Hepatocyte (in vitro differentiated cells): ENCODE measurements around the gene PROCR. TPM values are rescaled to one million over a fixed set of nuclear protein-coding genes. Genes with fewer than 3 reads are reported as not detected.
"Not testable (repeated sequence)": the region's sequence is repeated elsewhere in the genome, so short reads cannot be mapped to it uniquely, and the experiment has no call there.

Experiments used
- DNase-seq: peaks from one replicate; pipeline ENCODE4 v3.0.0-alpha.2; 2016; ENCODE audit warnings: low spot score
- H2AFZ ChIP-seq: fragments of 200-600 bp; sonication (generic); 2 replicates; pipeline ENCODE4 v1.6.0; 2016; ENCODE audit warnings: antibody characterized with exemption, mild to moderate bottlenecking
- H3K27ac ChIP-seq: fragments of 200-600 bp; sonication (generic); 2 replicates; pipeline ENCODE4 v1.5.1; 2016; ENCODE audit warnings: mild to moderate bottlenecking
- H3K27me3 ChIP-seq: fragments of 200-600 bp; sonication (generic); 2 replicates; pipeline ENCODE4 v1.6.1; 2016
- H3K36me3 ChIP-seq: fragments of 200-600 bp; sonication (generic); replicated peaks from 2 replicates; pipeline ENCODE4 v1.5.1; 2016; ENCODE audit warnings: low read depth; ENCODE audit not compliant: insufficient read depth
- H3K4me1 ChIP-seq: fragments of 200-600 bp; sonication (generic); 2 replicates; pipeline ENCODE4 v1.5.1; 2016; ENCODE audit warnings: mild to moderate bottlenecking, moderate library complexity; ENCODE audit not compliant: insufficient read depth
- H3K4me2 ChIP-seq: fragments of 200-600 bp; sonication (generic); 2 replicates; pipeline ENCODE4 v1.6.0; 2016
- H3K4me3 ChIP-seq: fragments of 200-600 bp; sonication (generic); 2 replicates; pipeline ENCODE4 v1.5.1; 2016; ENCODE audit warnings: mild to moderate bottlenecking
- H3K79me2 ChIP-seq: fragments of 200-600 bp; sonication (generic); 2 replicates; pipeline ENCODE4 v1.6.0; 2017; ENCODE audit warnings: mild to moderate bottlenecking
- H3K9me2 ChIP-seq: fragments of 200-600 bp; sonication (generic); replicated peaks from 2 replicates; pipeline ENCODE4 v1.6.0; 2017; ENCODE audit warnings: mild to moderate bottlenecking; ENCODE audit not compliant: insufficient read depth
- H3K9me3 ChIP-seq: fragments of 200-600 bp; sonication (generic); 2 replicates; pipeline ENCODE4 v1.5.1; 2016; ENCODE audit warnings: low read depth, mild to moderate bottlenecking
- H4K20me1 ChIP-seq: fragments of 200-600 bp; sonication (generic); 2 replicates; pipeline ENCODE4 v1.6.0; 2016; ENCODE audit warnings: mild to moderate bottlenecking; ENCODE audit not compliant: insufficient read depth, poor library complexity, severe bottlenecking
- CTCF ChIP-seq: fragments of 200-600 bp; sonication (generic); IDR thresholded peaks from 2 replicates; pipeline ENCODE4 v1.5.1; 2016; ENCODE audit warnings: antibody characterized with exemption, mild to moderate bottlenecking; ENCODE audit not compliant: poor library complexity
- EZH2 ChIP-seq: fragments of 200-600 bp; sonication (generic); IDR thresholded peaks from 2 replicates; pipeline ENCODE4 v1.6.1; 2016; ENCODE audit warnings: antibody characterized with exemption, mild to moderate bottlenecking, borderline replicate concordance
- EZH2phosphoT487 ChIP-seq: fragments of 200-600 bp; sonication (generic); IDR thresholded peaks from one replicate; pipeline ENCODE4 v1.6.1; 2018; ENCODE audit warnings: antibody characterized with exemption, mild to moderate bottlenecking, low read depth, moderate library complexity; ENCODE audit not compliant: unreplicated experiment, severe bottlenecking
- WGBS: methylation state at CpG from one replicate; pipeline ENCODE4 v1.1.6; 2016; ENCODE audit warnings: low lambda C conversion rate; ENCODE audit errors: missing lambda C conversion rate; 5-methylcytosine and 5-hydroxymethylcytosine counted together
- polyA plus RNA-seq: library from polyadenylated mRNA; unstranded; fragments of >200 nt; fragmentation: Nextera tagmentation; extraction: Ambion mirVana; gene quantifications from 2 replicates; pipeline ENCODE4 v1.2.1, GENCODE V29; 2016
- total RNA-seq: library from RNA; depleted of rRNA; stranded (reverse); fragments of >200 nt; gene quantifications from 2 replicates; pipeline ENCODE4 v1.2.3, GENCODE V29; 2014

Gene PROCR
- total and polyA plus RNA-seq, 2 experiments from 2014 or later, result 7.7 to 14.1 TPM

- peaks cover 4% of the 10 kb centered on the region for H3K9me3 ChIP-seq
- no peak overlapping the region for H3K4me2 ChIP-seq
- H4K20me1 ChIP-seq, result no peaks in the 10 kb centered on the region
- DNase-seq, result no peak
- H3K4me1 ChIP-seq, result peaks cover 18% of the 10 kb centered on the region
- no peak for TF ChIP-seq EZH2
- no peak for TF ChIP-seq CTCF
- no peak overlapping the region for H3K27ac ChIP-seq
- no peaks in the 10 kb centered on the region for H3K9me2 ChIP-seq
- no peak overlapping the region for H2AFZ ChIP-seq
- no peaks in the 10 kb centered on the region for H3K36me3 ChIP-seq
- no peaks in the 10 kb centered on the region for H3K79me2 ChIP-seq
- H3K4me3 ChIP-seq, result no peak overlapping the region
- H3K27me3 ChIP-seq, result no peaks in the 10 kb centered on the region
- WGBS, result 96% methylated on average over 6 of the region's 6 CpGs
Observed at GRCh38 chr20:35190556-35190955, 18.7 kb downstream of the PROCR start.

- Histone ChIP-seq H3K4me3 (no peak overlapping the region), H3K27me3 (no peaks in the 10 kb centered on the region), H3K9me3 (peaks cover 5% of the 10 kb centered on the region), H3K36me3 (no peaks in the 10 kb centered on the region), H3K79me2 (no peaks in the 10 kb centered on the region), H3K4me2 (peak overlapping the region; percentile 18), H3K4me1 (peaks cover 18% of the 10 kb centered on the region), H3K9me2 (no peaks in the 10 kb centered on the region), H3K27ac (peak overlapping the region; percentile 11), H4K20me1 (no peaks in the 10 kb centered on the region), H2AFZ (no peak overlapping the region)
- 77% methylated on average over 5 of the region's 5 CpGs for WGBS
- no peak for DNase-seq
- TF ChIP-seq CTCF (no peak), EZH2phosphoT487 (no peak), EZH2 (no peak)
Observed at GRCh38 chr20:35191419-35192117, 19.7 kb downstream of the PROCR start.

GRCh38 chr20:35192118-35192872 lies 20.4 kb downstream of the PROCR start:
- WGBS, result 24% methylated on average over 9 of the region's 9 CpGs
- Histone ChIP-seq H3K4me2 (peak overlapping the region; percentile 18), H3K4me1 (peaks cover 18% of the 10 kb centered on the region)

GRCh38 chr20:35193031-35193791 lies 21.3 kb downstream of the PROCR start:
- not testable (repeated sequence) for H3K27me3 ChIP-seq, H3K36me3 ChIP-seq, H3K4me3 ChIP-seq, H3K27ac ChIP-seq, H3K9me3 ChIP-seq, H3K79me2 ChIP-seq, H3K9me2 ChIP-seq, H4K20me1 ChIP-seq, DNase-seq, H2AFZ ChIP-seq
- 91% methylated on average over 9 of the region's 9 CpGs for WGBS
- Histone ChIP-seq H3K4me1 (peaks cover 18% of the 10 kb centered on the region), H3K4me2 (peak overlapping the region; percentile 18)

More at GRCh38 chr20:35192118-35192872, 20.4 kb downstream of the PROCR start:
- H2AFZ ChIP-seq, result no peak overlapping the region
- H3K9me2 ChIP-seq, result no peaks in the 10 kb centered on the region
- no peaks in the 10 kb centered on the region for H4K20me1 ChIP-seq
- H3K9me3 ChIP-seq, result peaks cover 5% of the 10 kb centered on the region
- peak overlapping the region; percentile 11 for H3K27ac ChIP-seq
- H3K27me3 ChIP-seq, result no peaks in the 10 kb centered on the region
- no peak overlapping the region for H3K4me3 ChIP-seq
- no peak for DNase-seq
- TF ChIP-seq CTCF (no peak), EZH2 (no peak), EZH2phosphoT487 (no peak)
- no peaks in the 10 kb centered on the region for H3K36me3 ChIP-seq
- no peaks in the 10 kb centered on the region for H3K79me2 ChIP-seq
